ENCODE data around the gene NFE2.

The NFE2 gene

GRCh38 chr12:54279227-54279631 is 21.6 kb downstream of the NFE2 start:
- TF ChIP-seq EP300 (IDR thresholded peaks at IDR 0.05; ENCODE audit: borderline replicate concordance) (no peak), TEAD4 (IDR thresholded peaks at IDR 0.05) (no peak), USF1 (IDR thresholded peaks at IDR 0.05) (no peak), NFIC (IDR thresholded peaks at IDR 0.05) (no peak), RAD21 (IDR thresholded peaks at IDR 0.05; ENCODE audit: low read depth) (no peak), YY1 (IDR thresholded peaks at IDR 0.05; ENCODE audit: low read depth) (0 out of 2 replicates have a peak, but pooled peaks have one; percentile 36), TCF12 (IDR thresholded peaks at IDR 0.05; ENCODE audit: low read depth) (no peak), ZBTB7A (IDR thresholded peaks at IDR 0.05; ENCODE audit: low read depth) (peak; percentile 75; the same call in 1 of the 2 replicates), REST (IDR thresholded peaks at IDR 0.05; ENCODE audit: low read depth) (no peak), FOXM1 (IDR thresholded peaks at IDR 0.05; ENCODE audit: borderline replicate concordance, low read depth) (0 out of 2 replicates have a peak, but pooled peaks have one; percentile 32), CEBPB (IDR thresholded peaks at IDR 0.05) (no peak), TAF1 (IDR thresholded peaks at IDR 0.05; ENCODE audit: low read depth) (no peak)

DNA sequence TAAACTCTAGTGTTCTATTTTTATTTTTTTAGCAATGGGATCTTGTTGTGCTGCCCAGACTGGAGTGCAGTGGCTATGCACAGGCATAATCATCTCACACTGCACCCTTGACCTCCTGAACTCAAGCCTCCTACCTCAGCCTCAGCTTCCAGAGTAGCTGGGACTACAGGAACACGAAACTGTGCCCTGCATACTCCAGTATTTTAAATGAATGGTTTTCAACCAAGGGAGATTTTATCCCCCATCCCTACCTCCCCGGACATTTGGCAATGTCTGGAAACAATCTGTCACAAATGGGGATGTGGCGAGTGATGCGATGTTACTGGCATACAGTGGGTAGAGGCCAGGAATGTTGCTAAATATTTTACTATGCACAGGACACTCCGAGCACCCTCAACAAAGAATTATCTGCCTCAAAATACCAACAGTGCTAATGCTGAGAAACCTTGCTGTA is 23.0 kb downstream of the NFE2 start:
- TF ChIP-seq CEBPB (IDR thresholded peaks at IDR 0.05) (no peak), TCF12 (IDR thresholded peaks at IDR 0.05; ENCODE audit: low read depth) (no peak), YY1 (IDR thresholded peaks at IDR 0.05; ENCODE audit: low read depth) (no peak), RAD21 (IDR thresholded peaks at IDR 0.05; ENCODE audit: low read depth) (no peak), CREB1 (IDR thresholded peaks at IDR 0.05; ENCODE audit: low read depth) (no peak), USF1 (IDR thresholded peaks at IDR 0.05) (no peak), TAF1 (IDR thresholded peaks at IDR 0.05; ENCODE audit: low read depth) (no peak), FOXM1 (IDR thresholded peaks at IDR 0.05; ENCODE audit: borderline replicate concordance, low read depth) (no peak), REST (IDR thresholded peaks at IDR 0.05; ENCODE audit: low read depth) (no peak), EP300 (IDR thresholded peaks at IDR 0.05; ENCODE audit: borderline replicate concordance) (no peak)
- TF ChIP-seq, protein P1, sequence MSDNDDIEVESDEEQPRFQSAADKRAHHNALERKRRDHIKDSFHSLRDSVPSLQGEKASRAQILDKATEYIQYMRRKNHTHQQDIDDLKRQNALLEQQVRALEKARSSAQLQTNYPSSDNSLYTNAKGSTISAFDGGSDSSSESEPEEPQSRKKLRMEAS (IDR thresholded peaks at IDR 0.05), result no peak

GRCh38 chr12:54276368-54276767 is 24.4 kb downstream of the NFE2 start:
- TF ChIP-seq EGR1 (IDR thresholded peaks at IDR 0.05), result no peak
- TF ChIP-seq FOXM1 (IDR thresholded peaks at IDR 0.05; ENCODE audit: borderline replicate concordance, low read depth), result no peak
- TF ChIP-seq USF1 (IDR thresholded peaks at IDR 0.05), result no peak
- TF ChIP-seq TEAD4 (IDR thresholded peaks at IDR 0.05), result no peak
- TF ChIP-seq YY1 (IDR thresholded peaks at IDR 0.05; ENCODE audit: low read depth), result no peak
- no peak for TF ChIP-seq NFIC (IDR thresholded peaks at IDR 0.05)
- TF ChIP-seq, protein P1 (IDR thresholded peaks at IDR 0.05), result no peak
- no peak for TF ChIP-seq REST (IDR thresholded peaks at IDR 0.05; ENCODE audit: low read depth)
- no peak for TF ChIP-seq ZBTB7A (IDR thresholded peaks at IDR 0.05; ENCODE audit: low read depth)
- no peak for TF ChIP-seq CREB1 (IDR thresholded peaks at IDR 0.05; ENCODE audit: low read depth)
- TF ChIP-seq TCF12 (IDR thresholded peaks at IDR 0.05; ENCODE audit: low read depth), result no peak
- no peak for TF ChIP-seq TAF1 (IDR thresholded peaks at IDR 0.05; ENCODE audit: low read depth)
- no peak for TF ChIP-seq RAD21 (IDR thresholded peaks at IDR 0.05; ENCODE audit: low read depth)
- TF ChIP-seq CEBPB (IDR thresholded peaks at IDR 0.05), result no peak

DNA sequence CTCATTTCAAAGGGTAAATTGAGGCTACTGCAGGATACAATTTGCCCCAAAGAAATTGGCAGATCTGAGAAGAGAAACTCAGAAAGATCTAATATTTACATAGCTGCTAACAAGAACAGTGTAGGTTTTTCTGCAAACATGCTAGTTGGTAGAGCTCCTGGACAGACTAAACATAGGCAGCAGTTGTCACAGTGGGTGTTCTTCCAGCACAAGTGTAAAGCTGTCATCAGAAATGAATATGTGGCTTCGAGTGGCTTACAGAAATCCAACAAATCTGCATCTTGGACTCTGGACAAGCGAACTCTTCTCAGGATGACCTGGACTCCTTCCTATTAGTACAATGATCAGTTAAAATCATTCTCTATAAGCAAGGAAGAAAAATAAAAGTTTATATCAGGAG is 26.8 kb downstream of the NFE2 start:
- no peak for TF ChIP-seq YY1 (IDR thresholded peaks at IDR 0.05; ENCODE audit: low read depth)
- TF ChIP-seq TCF12 (IDR thresholded peaks at IDR 0.05; ENCODE audit: low read depth), result no peak
- TF ChIP-seq, protein P1 (IDR thresholded peaks at IDR 0.05), result no peak
- TF ChIP-seq USF1 (IDR thresholded peaks at IDR 0.05), result no peak
- no peak for TF ChIP-seq EP300 (IDR thresholded peaks at IDR 0.05; ENCODE audit: borderline replicate concordance)
- no peak for TF ChIP-seq ZBTB7A (IDR thresholded peaks at IDR 0.05; ENCODE audit: low read depth)
- TF ChIP-seq TAF1 (IDR thresholded peaks at IDR 0.05; ENCODE audit: low read depth), result no peak
- TF ChIP-seq REST (IDR thresholded peaks at IDR 0.05; ENCODE audit: low read depth), result no peak
- TF ChIP-seq RAD21 (IDR thresholded peaks at IDR 0.05; ENCODE audit: low read depth), result no peak
- TF ChIP-seq CEBPB (IDR thresholded peaks at IDR 0.05), result no peak
- TF ChIP-seq FOXM1 (IDR thresholded peaks at IDR 0.05; ENCODE audit: borderline replicate concordance, low read depth), result no peak
- no peak for TF ChIP-seq CREB1 (IDR thresholded peaks at IDR 0.05; ENCODE audit: low read depth)
- no peak for TF ChIP-seq NFIC (IDR thresholded peaks at IDR 0.05)
- no peak for TF ChIP-seq TEAD4 (IDR thresholded peaks at IDR 0.05)
- TF ChIP-seq EGR1 (IDR thresholded peaks at IDR 0.05), result no peak
